GM12878 (cell line): ENCODE results near the gene KCND2. TPM values are rescaled to one million over a fixed set of nuclear protein-coding genes. Genes with fewer than 3 reads are reported as not detected.

Experiments
- ATAC-seq: fragments of 200-7000 bp; cut with Tn5 transposase; 3 replicates; pipeline ENCODE4 v1.9.1; 2020; ENCODE audit warnings: mild to moderate bottlenecking, moderate library complexity
- BruUV-seq: library from RNA; stranded (reverse); fragments of 400-500 nt; replicated peaks from 2 replicates; lab custom pipeline; 2021; lab: Mats Ljungman, UMichigan
- CTCF ChIA-PET: fragments of 300-600 bp; sonication (Branson Sonifier 250); formaldehyde crosslinking; extraction: SDS; loops from one replicate; lab custom pipeline; 2021; ENCODE audit warnings: inconsistent platforms; lab: Yijun Ruan, JAX
- POLR2A ChIA-PET: fragments of 350-600 bp; formaldehyde crosslinking; extraction: SDS; loops from one replicate; lab custom pipeline; 2021; ENCODE audit warnings: inconsistent platforms; lab: Charles Lee
- RAD21 ChIA-PET: fragments of 300-600 bp; sonication (Branson Sonifier 250); formaldehyde crosslinking; loops from one replicate; lab custom pipeline; 2023; ENCODE audit warnings: antibody characterized with exemption; ENCODE audit not compliant: unreplicated experiment; lab: Charles Lee
- SMC1A ChIA-PET: fragments of 300-600 bp; sonication (Branson Sonifier 250); formaldehyde crosslinking; loops from one replicate; lab custom pipeline; 2023; ENCODE audit not compliant: unreplicated experiment, uncharacterized antibody; lab: Charles Lee
- DNase-seq: peaks from one replicate; pipeline ENCODE4 v3.0.0-alpha.2; 2011; ENCODE audit warnings: low read depth, low spot score
- FAIRE-seq: peaks from 3 replicates; lab custom pipeline; 2011; peaks lifted over from hg19 to GRCh38; lab: Jason Lieb, UNC
- H2AFZ ChIP-seq: 2 replicates; pipeline ENCODE4 v1.6.0; 2011; ENCODE audit warnings: low read depth, low read length, control low read depth; ENCODE audit not compliant: control insufficient read depth
- H3K27ac ChIP-seq: 2 replicates; pipeline ENCODE4 v1.5.1; 2011; ENCODE audit warnings: control low read depth; ENCODE audit not compliant: control insufficient read depth, insufficient read depth
- H3K27me3 ChIP-seq, 2 experiments: replicated peaks in 1 of 2; 2 replicates each; pipeline versions ENCODE4 v1.6.0 to v1.6.1; 2011; ENCODE audit warnings: low read length in 1 of 2; ENCODE audit not compliant: control insufficient read depth in 2 of 2, insufficient read depth in 2 of 2
- H3K36me3 ChIP-seq, 2 experiments: 2 replicates each; pipeline ENCODE4 v1.5.1; 2011; ENCODE audit warnings: low read length in 1 of 2; ENCODE audit not compliant: control insufficient read depth in 2 of 2, insufficient read depth in 2 of 2
- H3K4me1 ChIP-seq: 2 replicates; pipeline ENCODE4 v1.6.1; 2011; ENCODE audit warnings: mild to moderate bottlenecking, low read length, moderate library complexity, mixed read lengths; ENCODE audit not compliant: control insufficient read depth, insufficient read depth
- H3K4me2 ChIP-seq: 2 replicates; pipeline ENCODE4 v1.6.0; 2011; ENCODE audit warnings: control low read depth; ENCODE audit not compliant: control insufficient read depth, insufficient read depth
- H3K4me3 ChIP-seq: fragments of 200-600 bp; sonication (generic); 2 replicates; pipeline ENCODE4 v1.5.1; 2016
- H3K79me2 ChIP-seq: 2 replicates; pipeline ENCODE4 v1.6.0; 2011; ENCODE audit warnings: low read length; ENCODE audit not compliant: control insufficient read depth, insufficient read depth
- H3K9ac ChIP-seq: 2 replicates; pipeline ENCODE4 v1.8.0; 2011; ENCODE audit warnings: low read length, control low read depth, mixed read lengths; ENCODE audit not compliant: control insufficient read depth, insufficient read depth
- H3K9me3 ChIP-seq: replicated peaks from 3 replicates; pipeline ENCODE4 v1.5.1; 2011; ENCODE audit warnings: mild to moderate bottlenecking, low read length; ENCODE audit not compliant: control insufficient read depth, insufficient read depth
- H4K20me1 ChIP-seq: 2 replicates; pipeline ENCODE4 v1.6.0; 2011; ENCODE audit not compliant: control insufficient read depth, insufficient read depth
- BCL11A ChIP-seq: IDR thresholded peaks from 2 replicates; pipeline ENCODE4 v1.6.1; 2011; ENCODE audit warnings: low read depth, low read length
- CTCF ChIP-seq, 3 experiments: IDR thresholded peaks in 2 of 3; conservative IDR thresholded peaks in 1 of 3; 2 replicates each; pipeline ENCODE4 v1.5.1; 2011; ENCODE audit warnings: low read depth in 3 of 3, low read length in 3 of 3, mild to moderate bottlenecking in 3 of 3, control low read depth in 2 of 3, moderate library complexity in 2 of 3, inconsistent platforms in 1 of 3, mixed read lengths in 1 of 3; ENCODE audit not compliant: control insufficient read depth in 2 of 3, insufficient read depth in 1 of 3; ENCODE audit errors: extremely low read depth in 1 of 3
- DPF2 ChIP-seq: fragments of 450-650 bp; IDR thresholded peaks from 2 replicates; pipeline ENCODE4 v1.6.1; 2017; ENCODE audit warnings: mild to moderate bottlenecking
- FOXK2 ChIP-seq: fragments of 450-650 bp; IDR thresholded peaks from 2 replicates; pipeline ENCODE4 v1.6.1; 2017; ENCODE audit warnings: mild to moderate bottlenecking, moderate library complexity
- GATAD2B ChIP-seq: fragments of 450-650 bp; conservative IDR thresholded peaks from 2 replicates; pipeline ENCODE4 v1.6.1; 2017; ENCODE audit warnings: low read depth, mild to moderate bottlenecking, moderate library complexity
- MTA3 ChIP-seq: IDR thresholded peaks from 2 replicates; pipeline ENCODE4 v1.6.1; 2012; ENCODE audit warnings: low read length, inconsistent platforms, borderline replicate concordance
- MXI1 ChIP-seq: fragments of 150-350 bp; IDR thresholded peaks from 2 replicates; pipeline ENCODE4 v1.6.1; 2011; ENCODE audit warnings: low read depth, mild to moderate bottlenecking, inconsistent platforms, low read length, improper control_type of control experiment
- NR2F1 ChIP-seq: fragments of 450-650 bp; conservative IDR thresholded peaks from 2 replicates; pipeline ENCODE4 v1.6.1; 2017; ENCODE audit warnings: mild to moderate bottlenecking
- PAX5 ChIP-seq: IDR thresholded peaks from 2 replicates; pipeline ENCODE4 v1.6.1; 2011; ENCODE audit warnings: low read depth, low read length, borderline replicate concordance
- SKIL ChIP-seq: fragments of 450-650 bp; IDR thresholded peaks from 2 replicates; pipeline ENCODE4 v1.6.1; 2017; ENCODE audit warnings: mild to moderate bottlenecking, low read depth, inconsistent platforms; ENCODE audit not compliant: poor library complexity, severe bottlenecking
- WRNIP1 ChIP-seq: IDR thresholded peaks from 2 replicates; pipeline ENCODE4 v1.6.1; 2011; ENCODE audit warnings: low read depth, low read length, improper control_type of control experiment, borderline replicate concordance
- ZNF207 ChIP-seq: fragments of 450-650 bp; IDR thresholded peaks from 2 replicates; pipeline ENCODE4 v1.6.1; 2014; ENCODE audit warnings: antibody characterized with exemption, mild to moderate bottlenecking, borderline replicate concordance
- ZNF384 ChIP-seq: IDR thresholded peaks from 2 replicates; pipeline ENCODE4 v1.6.1; 2012; ENCODE audit warnings: low read depth, mild to moderate bottlenecking, low read length, improper control_type of control experiment, borderline replicate concordance
- WGBS: methylation state at CpG from one replicate; pipeline ENCODE4 v1.1.6; 2016; ENCODE audit warnings: low lambda C conversion rate; ENCODE audit not compliant: insufficient replicate concordance, insufficient coverage; ENCODE audit errors: missing lambda C conversion rate; 5-methylcytosine and 5-hydroxymethylcytosine counted together
- in situ Hi-C: fragments of 300-500 bp; cut with MboI; formaldehyde crosslinking; loops from 9 replicates; pipeline ENCODE4 v1.14.3; 2018; ENCODE audit warnings: mixed read lengths
- intact Hi-C: fragments of 100-400 bp; cut with micrococcal nuclease; formaldehyde crosslinking; loops from one replicate; pipeline ENCODE4 v1.14.2; 2022; ENCODE audit not compliant: unreplicated experiment
- polyA plus RNA-seq, 11 experiments: library from polyadenylated mRNA; depleted of rRNA in 4 of 11; unstranded in 6 of 11; stranded (reverse) in 5 of 11; fragments of >200 nt; fragmentation: Nextera tagmentation in 4 of 11; fragmentation: Illumina TruSeq in 1 of 11; extraction: Ambion mirVana in 4 of 11; extraction: Trizol in 1 of 11; gene quantifications; 1 replicate in 1 of 11; 2 replicates in 10 of 11; pipeline versions ENCODE4 v1.2.1 to v1.2.3, GENCODE V29; 2011 to 2016; ENCODE audit warnings: inconsistent platforms in 2 of 11, missing spikeins in 2 of 11, low read depth in 1 of 11
- total RNA-seq, 4 experiments: library from RNA; depleted of rRNA in 3 of 4; stranded (reverse); fragments of >200 nt in 3 of 4; fragmentation: Illumina TruSeq in 1 of 4; extraction: Trizol in 1 of 4; gene quantifications; 2 replicates each; pipeline versions ENCODE4 v1.2.1 to v1.2.3, GENCODE V29; 2013 to 2021

Gene KCND2
- total and polyA plus RNA-seq, 10 of the 15 experiments (the other 5 are each of a cell fraction or from before 2014, with no cell fraction given), result 3.6 to 22.3 (median 6.3) TPM

DNA sequence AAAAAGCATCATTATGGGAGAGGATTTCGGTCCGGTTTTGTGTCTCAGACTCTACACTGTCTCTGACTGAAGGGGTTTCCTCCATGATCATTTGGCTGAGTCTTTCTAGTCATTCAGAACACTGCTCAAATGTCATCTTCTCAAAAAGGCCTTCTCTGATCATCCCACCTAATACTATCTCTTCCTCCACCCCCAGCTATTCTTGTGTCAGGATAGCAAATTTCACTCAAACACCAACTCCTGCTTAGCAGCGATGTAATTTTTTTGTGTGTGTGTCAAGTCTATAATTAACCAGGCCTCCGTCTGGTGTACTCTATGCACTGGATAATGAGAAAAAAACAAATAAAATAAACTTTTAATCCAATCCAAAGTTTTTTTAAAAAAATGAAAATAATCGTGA is 200.4 kb downstream of the KCND2 start:
- no peaks in the 10 kb centered on the region; a peak in 1 of 4 replicates for H3K36me3 ChIP-seq
- ATAC-seq (peak; percentile 7; the same call in 1 of the 3 replicates), FAIRE-seq (no peak), DNase-seq (no peak)
- H3K27me3 ChIP-seq, result no peaks in the 10 kb centered on the region
- TF ChIP-seq FOXK2, result no peak
- no peak for TF ChIP-seq ZNF384
- TF ChIP-seq GATAD2B, result no peak
- no peak for TF ChIP-seq PAX5
- TF ChIP-seq DPF2, result no peak
- TF ChIP-seq ZNF207, result no peak
- no peak overlapping the region for H3K27ac ChIP-seq
- ChIA-PET POLR2A (interaction anchor here (0.8 kb wide), 1 partner anchor 70 kb away, joined by 3 read pairs; no protein-coding TSS in a partner anchor), SMC1A (interaction anchor here (0.8 to 3.3 kb wide), 11 partner anchors 8 to 84 kb away, joined by 3 to 13 read pairs (median 4); no protein-coding TSS in a partner anchor), RAD21 (interaction anchor here (0.7 to 1.4 kb wide), 6 partner anchors 10 to 203 kb away, joined by 3 to 5 read pairs (median 4); partner anchors contain the start of gene KCND2), CTCF (interaction anchor here (1.0 to 2.5 kb wide), 4 partner anchors 9 to 537 kb away, joined by 3 to 7 read pairs (median 4); no protein-coding TSS in a partner anchor)
- no peaks in the 10 kb centered on the region; the same call in none of the 2 replicates for H3K79me2 ChIP-seq
- no peaks in the 10 kb centered on the region for H4K20me1 ChIP-seq
- H3K9me3 ChIP-seq, result no peaks in the 10 kb centered on the region
- H3K4me2 ChIP-seq, result no peak overlapping the region
- in situ Hi-C loops (no loop called here), intact Hi-C loops (no loop called here)
- H3K4me1 ChIP-seq, result peaks cover 3% of the 10 kb centered on the region
- WGBS, result 58% methylated on average over 5 of the region's 5 CpGs
- no TSS peak for BruUV-seq
- H3K9ac ChIP-seq, result no peak overlapping the region
- peak overlapping the region; percentile 9; the same call in 1 of the 2 replicates for H2AFZ ChIP-seq
- H3K4me3 ChIP-seq, result no peak overlapping the region

- H3K79me2 ChIP-seq, result no peaks in the 10 kb centered on the region; the same call in 1 of the 2 replicates
- H3K9ac ChIP-seq, result no peak overlapping the region
- peak; percentile 21 for DNase-seq
- no peak overlapping the region for H3K4me3 ChIP-seq
- ChIA-PET CTCF (interaction anchor here (1.1 kb wide), 1 partner anchor 10 kb away, joined by 3 read pairs; no protein-coding TSS in a partner anchor), RAD21 (no interaction called here), SMC1A (interaction anchor here (1.1 to 2.4 kb wide), 7 partner anchors 8 to 130 kb away, joined by 3 to 6 read pairs (median 4); no protein-coding TSS in a partner anchor), POLR2A (no interaction called here)
- no peak overlapping the region for H3K4me2 ChIP-seq
- intact Hi-C loops (no loop called here), in situ Hi-C loops (no loop called here)
- no peaks in the 10 kb centered on the region for H3K27me3 ChIP-seq
- no peak for FAIRE-seq
- H4K20me1 ChIP-seq, result no peaks in the 10 kb centered on the region
- H3K36me3 ChIP-seq, result no peaks in the 10 kb centered on the region; a peak in 1 of 4 replicates
- no peak overlapping the region for H2AFZ ChIP-seq
- H3K9me3 ChIP-seq, result no peaks in the 10 kb centered on the region; the same call in 1 of the 3 replicates
- ATAC-seq, result peak; percentile 60
- peaks cover 3% of the 10 kb centered on the region for H3K4me1 ChIP-seq
- no peak overlapping the region for H3K27ac ChIP-seq
- BruUV-seq, result no TSS peak
- no peak for TF ChIP-seq WRNIP1
- TF ChIP-seq CTCF (IDR thresholded peaks at IDR 0.05 in 2 of 3, conservative IDR thresholded peaks at IDR 0.05 in 1 of 3; ENCODE audit: control insufficient read depth in 2 of 3, extremely low read depth in 1 of 3, insufficient read depth in 1 of 3, low read depth in 3 of 3, low read length in 3 of 3), result no peak
- peak; percentile 45; the same call in 1 of the 2 replicates for TF ChIP-seq NR2F1
- TF ChIP-seq MXI1, result no peak
- no peak for TF ChIP-seq SKIL
- TF ChIP-seq MTA3, result peak; percentile 41; the same call in 1 of the 2 replicates
- 0 out of 2 replicates have a peak, but pooled peaks have one; percentile 16 for TF ChIP-seq BCL11A
Observed at GRCh38 chr7:120475994-120476393, 203.0 kb downstream of the KCND2 start.
